D721Med (cell line): ENCODE measurements around the gene FOXO3.

Experiments used
- DNase-seq: peaks from one replicate; pipeline ENCODE4 v3.0.0; 2011; ENCODE audit warnings: low spot score; ENCODE audit not compliant: insufficient read length
- FAIRE-seq: peaks from 2 replicates; lab custom pipeline; 2011; peaks lifted over from hg19 to GRCh38; lab: Jason Lieb, UNC
- CTCF ChIP-seq: IDR thresholded peaks from 2 replicates; pipeline ENCODE4 v1.5.1; 2012; ENCODE audit warnings: mild to moderate bottlenecking, control low read depth; ENCODE audit not compliant: insufficient read depth; ENCODE audit errors: missing control alignments

FOXO3 gene

GRCh38 chr6:108732091-108732870 lies 171.6 kb downstream of the FOXO3 start:
- FAIRE-seq (no peak), DNase-seq (no peak)
- TF ChIP-seq CTCF: no peak

- no peak for FAIRE-seq
- TF ChIP-seq CTCF: no peak
These were observed 172.3 kb downstream of the FOXO3 start for GRCh38 chr6:108733051-108733450.

GRCh38 chr6:108733706-108734265 lies 173.1 kb downstream of the FOXO3 start:
- DNase-seq (no peak), FAIRE-seq (no peak)

More at GRCh38 chr6:108733051-108733450, 172.3 kb downstream of the FOXO3 start:
- DNase-seq: no peak

More at GRCh38 chr6:108733706-108734265, 173.1 kb downstream of the FOXO3 start:
- no peak for TF ChIP-seq CTCF
